ENCODE data around the gene DCAF8.

The DCAF8 gene

DNA sequence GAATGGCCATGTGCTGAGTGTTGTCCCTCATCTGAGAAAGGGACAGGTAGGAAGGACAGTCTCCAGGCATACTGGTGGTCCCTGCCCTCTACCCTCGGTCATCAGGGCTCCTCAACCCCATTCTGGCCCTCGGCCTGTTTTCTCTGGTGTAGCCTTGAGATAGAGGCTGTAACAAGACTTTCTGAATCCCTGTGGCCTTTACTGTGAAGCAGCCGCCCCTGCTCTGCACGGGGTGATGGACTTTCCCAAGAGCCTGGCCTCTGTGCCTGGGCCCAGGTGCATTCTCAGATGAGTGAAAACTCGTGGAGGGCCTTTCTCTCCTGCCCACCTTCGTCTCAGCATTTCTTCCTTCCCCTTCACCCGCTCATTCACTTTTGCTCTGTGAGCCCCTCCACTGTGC, 74.9 kb downstream of the DCAF8 start:
- DNase-seq (ENCODE audit: low read depth, low spot score): no peak
- H3K4me3 ChIP-seq (ENCODE audit: low read length): no peak overlapping the region

GRCh38 chr1:160186729-160187128, 75.6 kb downstream of the DCAF8 start:
- DNase-seq (ENCODE audit: low read depth, low spot score): no peak
- H3K4me3 ChIP-seq (ENCODE audit: low read length): no peak overlapping the region

- no peak overlapping the region for H3K4me3 ChIP-seq (ENCODE audit: low read length)
- no peak for DNase-seq (ENCODE audit: low read depth, low spot score)
Observed at GRCh38 chr1:160186246-160186645, 76.1 kb downstream of the DCAF8 start.

- H3K4me3 ChIP-seq (ENCODE audit: low read length): no peak overlapping the region
- no peak for DNase-seq (ENCODE audit: low read depth, low spot score)
Observed at GRCh38 chr1:160179336-160179735, 83.0 kb downstream of the DCAF8 start.

GRCh38 chr1:160178731-160179130, 83.6 kb downstream of the DCAF8 start:
- no peak overlapping the region for H3K4me3 ChIP-seq (ENCODE audit: low read length)
- no peak for DNase-seq (ENCODE audit: low read depth, low spot score)

GRCh38 chr1:160177667-160178066, 84.7 kb downstream of the DCAF8 start:
- no peak for DNase-seq (ENCODE audit: low read depth, low spot score)

DNA sequence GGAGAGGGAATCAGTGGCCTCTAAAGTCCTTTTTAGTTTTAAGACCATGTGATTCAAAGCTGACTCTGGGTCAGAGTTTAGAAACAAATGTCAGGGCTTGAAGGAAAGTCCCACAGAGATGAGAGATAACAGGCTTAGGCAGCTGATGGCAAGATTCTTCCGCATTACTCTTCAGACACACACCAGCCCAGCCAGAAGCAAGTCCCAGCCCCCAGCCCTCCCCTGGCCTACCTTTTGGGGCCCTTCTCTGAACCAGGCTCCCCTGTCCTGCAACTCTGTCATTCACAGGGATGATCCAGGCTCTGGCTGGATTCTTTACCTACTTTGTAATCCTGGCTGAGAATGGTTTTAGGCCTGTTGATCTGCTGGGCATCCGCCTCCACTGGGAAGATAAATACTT, 85.1 kb downstream of the DCAF8 start:
- no peak for DNase-seq (ENCODE audit: low read depth, low spot score)
- H3K4me3 ChIP-seq (ENCODE audit: low read length): no peak overlapping the region

More at GRCh38 chr1:160177667-160178066, 84.7 kb downstream of the DCAF8 start:
- no peak overlapping the region for H3K4me3 ChIP-seq (ENCODE audit: low read length)

GRCh38 chr1:160171980-160172379, 90.4 kb downstream of the DCAF8 start:
- DNase-seq (ENCODE audit: low read depth, low spot score): no peak
- H3K4me3 ChIP-seq (ENCODE audit: low read length): no peak overlapping the region

GRCh38 chr1:160171354-160171753, 91.0 kb downstream of the DCAF8 start:
- DNase-seq (ENCODE audit: low read depth, low spot score): no peak
- no peak overlapping the region for H3K4me3 ChIP-seq (ENCODE audit: low read length)

DNA sequence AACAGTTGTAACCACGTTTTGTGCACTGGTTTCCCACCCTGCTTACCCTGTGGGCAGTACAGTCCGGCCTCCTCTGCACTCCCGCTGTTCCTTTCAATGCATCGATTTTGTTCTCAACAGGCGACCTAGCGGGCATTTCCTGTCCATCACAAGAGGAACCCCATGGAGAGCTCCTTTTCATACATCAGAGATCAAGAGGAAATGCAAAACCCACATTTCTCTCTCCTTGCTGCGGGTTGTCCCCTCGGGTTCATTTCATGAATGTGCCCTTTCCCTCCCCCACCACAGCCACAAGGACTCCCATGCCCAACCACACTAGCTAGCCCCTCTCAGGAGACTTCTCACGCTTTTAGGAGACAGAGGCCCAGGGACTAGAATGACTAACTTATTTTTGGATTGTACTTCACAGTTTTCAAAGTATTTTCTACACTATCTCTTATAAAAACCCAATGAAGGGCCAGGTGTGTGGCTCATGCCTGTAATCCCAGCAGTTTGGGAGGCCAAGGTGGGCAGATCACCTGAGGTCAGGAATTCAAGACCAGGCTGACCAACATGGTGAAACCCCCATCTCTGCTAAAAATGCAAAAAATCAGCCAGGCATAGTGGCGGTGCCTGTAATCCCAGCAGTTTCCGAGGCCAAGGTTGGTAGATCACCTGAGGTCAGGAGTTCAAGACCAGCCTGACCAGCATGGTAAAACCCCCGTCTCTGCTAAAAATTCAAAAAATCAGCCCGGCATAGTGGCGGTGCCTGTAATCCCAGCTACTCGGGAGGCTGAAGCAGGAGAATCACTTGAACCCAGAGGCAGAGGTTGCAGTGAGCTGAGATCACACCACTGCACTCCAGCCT, 92.6 kb downstream of the DCAF8 start:
- H3K4me3 ChIP-seq (ENCODE audit: low read length): no peak overlapping the region
- DNase-seq (ENCODE audit: low read depth, low spot score): no peak

DNA sequence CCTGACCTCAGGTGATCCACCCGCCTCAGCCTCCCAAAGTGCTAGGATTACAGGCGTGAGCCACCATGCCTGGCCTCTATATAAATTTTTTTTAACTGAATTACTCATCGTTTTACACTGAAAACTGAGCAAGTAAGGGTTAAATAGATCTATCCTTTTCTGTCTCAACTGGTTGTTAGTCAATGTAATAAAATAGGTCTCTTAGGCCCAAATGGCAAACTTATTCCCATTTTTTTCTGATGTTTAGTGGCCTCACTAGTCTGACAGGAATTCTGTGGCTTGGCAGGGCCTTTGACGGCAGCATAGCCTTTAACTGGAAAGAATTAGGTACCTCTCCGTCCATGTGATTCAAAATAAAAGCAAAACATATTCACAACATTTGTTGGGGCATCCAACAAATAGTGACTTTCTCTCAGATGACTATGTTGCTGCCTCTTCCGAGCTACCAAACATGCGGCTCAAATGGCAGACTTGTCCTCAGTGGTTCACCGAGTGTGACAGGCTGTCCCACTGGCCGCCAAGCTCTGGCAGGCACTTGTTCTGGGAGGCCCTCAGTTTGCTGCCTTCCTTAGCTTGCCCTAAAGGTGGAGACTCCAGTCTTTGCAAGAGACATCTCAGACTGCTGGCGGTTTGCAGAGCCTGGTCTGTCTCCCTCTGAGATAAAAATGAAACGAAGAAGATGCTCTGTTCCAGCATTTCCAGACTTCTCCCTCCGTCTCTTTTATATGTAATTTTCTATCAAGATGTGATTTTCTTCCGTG, 93.6 kb downstream of the DCAF8 start:
- no peak for DNase-seq (ENCODE audit: low read depth, low spot score)
- no peak overlapping the region for H3K4me3 ChIP-seq (ENCODE audit: low read length)

- no peak overlapping the region for H3K4me3 ChIP-seq (ENCODE audit: low read length)
- DNase-seq (ENCODE audit: low read depth, low spot score): no peak
Observed at GRCh38 chr1:160168016-160168415, 94.3 kb downstream of the DCAF8 start.

DNA sequence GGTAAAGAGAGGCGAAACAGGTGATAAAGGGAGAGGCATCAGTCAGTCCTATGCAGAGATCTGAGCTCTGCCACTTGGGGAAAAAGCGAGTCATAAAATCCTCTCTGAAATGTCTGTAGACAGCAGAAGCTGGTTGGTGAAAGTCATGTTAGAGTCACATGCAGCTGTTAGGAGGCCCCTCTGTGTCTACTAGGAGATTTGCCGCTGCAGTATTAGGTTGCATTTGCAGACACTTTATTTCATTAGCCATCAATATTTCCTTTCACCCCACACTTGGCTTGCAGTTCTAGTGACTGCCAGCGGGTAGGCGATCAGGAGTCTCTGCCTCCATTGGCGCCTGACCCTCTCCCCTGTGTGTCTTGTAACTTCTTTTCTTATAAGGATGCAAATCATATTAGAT, 94.8 kb downstream of the DCAF8 start:
- no peak for DNase-seq (ENCODE audit: low read depth, low spot score)
- H3K4me3 ChIP-seq (ENCODE audit: low read length): no peak overlapping the region

DNA sequence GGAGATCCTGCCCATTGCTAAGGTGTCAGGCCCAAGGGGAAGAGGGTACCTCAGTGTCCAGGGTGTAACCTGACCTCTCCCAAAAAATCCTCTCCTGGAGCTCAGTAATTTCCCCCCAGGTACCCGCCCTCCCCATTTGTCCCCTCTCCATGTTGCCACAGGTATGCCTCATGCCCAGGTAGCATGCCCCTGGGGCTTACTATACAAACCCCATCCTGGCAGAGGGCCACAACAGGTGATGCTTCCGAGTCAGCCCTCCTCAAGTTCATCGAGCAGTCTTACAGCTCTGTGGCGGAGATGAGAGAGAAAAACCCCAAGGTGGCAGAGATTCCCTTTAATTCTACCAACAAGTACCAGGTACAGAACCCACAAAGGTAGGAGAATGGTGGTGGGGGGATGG, 95.3 kb downstream of the DCAF8 start:
- DNase-seq (ENCODE audit: low read depth, low spot score): no peak
- no peak overlapping the region for H3K4me3 ChIP-seq (ENCODE audit: low read length)

- H3K4me3 ChIP-seq (ENCODE audit: low read length): no peak overlapping the region
- DNase-seq (ENCODE audit: low read depth, low spot score): no peak
Observed at GRCh38 chr1:160166166-160166868, 96.0 kb downstream of the DCAF8 start.
